Measurements from ENCODE around the gene ZNF639.
"Not testable (repeated sequence)": the region's sequence is repeated elsewhere in the genome, so short reads cannot be mapped to it uniquely, and the experiment has no call there.

Gene ZNF639

DNA sequence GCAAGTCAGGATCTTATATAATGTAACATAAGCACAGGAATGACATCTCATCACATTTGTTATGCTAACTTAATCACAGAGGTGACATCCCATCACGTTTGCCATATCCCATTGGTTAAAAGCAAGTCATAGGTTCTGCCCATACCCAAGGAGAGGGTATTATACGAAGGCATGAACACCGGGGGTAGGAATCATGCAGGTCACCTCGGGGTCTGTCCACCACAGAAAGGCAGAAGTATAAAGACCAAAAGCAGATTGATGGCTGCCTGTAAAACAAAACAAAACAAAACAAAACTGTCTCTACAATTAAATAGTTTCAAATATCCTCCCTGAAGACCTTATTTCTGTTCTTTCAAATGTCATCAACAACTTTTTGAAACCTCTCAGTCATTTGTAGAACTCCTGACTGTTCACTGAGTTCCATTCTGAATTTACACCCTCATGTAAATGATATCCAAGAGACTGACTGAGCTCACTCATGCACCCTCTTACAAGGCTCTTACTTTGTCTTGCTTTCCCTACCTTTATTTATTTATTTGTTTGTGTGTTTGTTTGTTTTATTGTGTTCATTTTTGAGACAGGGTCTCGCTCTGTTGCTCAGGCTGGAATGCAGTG is 22.7 kb upstream of the ZNF639 start:
- TF ChIP-seq, protein P1, sequence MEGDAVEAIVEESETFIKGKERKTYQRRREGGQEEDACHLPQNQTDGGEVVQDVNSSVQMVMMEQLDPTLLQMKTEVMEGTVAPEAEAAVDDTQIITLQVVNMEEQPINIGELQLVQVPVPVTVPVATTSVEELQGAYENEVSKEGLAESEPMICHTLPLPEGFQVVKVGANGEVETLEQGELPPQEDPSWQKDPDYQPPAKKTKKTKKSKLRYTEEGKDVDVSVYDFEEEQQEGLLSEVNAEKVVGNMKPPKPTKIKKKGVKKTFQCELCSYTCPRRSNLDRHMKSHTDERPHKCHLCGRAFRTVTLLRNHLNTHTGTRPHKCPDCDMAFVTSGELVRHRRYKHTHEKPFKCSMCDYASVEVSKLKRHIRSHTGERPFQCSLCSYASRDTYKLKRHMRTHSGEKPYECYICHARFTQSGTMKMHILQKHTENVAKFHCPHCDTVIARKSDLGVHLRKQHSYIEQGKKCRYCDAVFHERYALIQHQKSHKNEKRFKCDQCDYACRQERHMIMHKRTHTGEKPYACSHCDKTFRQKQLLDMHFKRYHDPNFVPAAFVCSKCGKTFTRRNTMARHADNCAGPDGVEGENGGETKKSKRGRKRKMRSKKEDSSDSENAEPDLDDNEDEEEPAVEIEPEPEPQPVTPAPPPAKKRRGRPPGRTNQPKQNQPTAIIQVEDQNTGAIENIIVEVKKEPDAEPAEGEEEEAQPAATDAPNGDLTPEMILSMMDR (IDR thresholded peaks at IDR 0.05; ENCODE audit: borderline replicate concordance, insufficient read depth, low read depth, low read length): no peak
- H3K4me3 ChIP-seq (ENCODE audit: low read depth, low read length): no peak overlapping the region

DNA sequence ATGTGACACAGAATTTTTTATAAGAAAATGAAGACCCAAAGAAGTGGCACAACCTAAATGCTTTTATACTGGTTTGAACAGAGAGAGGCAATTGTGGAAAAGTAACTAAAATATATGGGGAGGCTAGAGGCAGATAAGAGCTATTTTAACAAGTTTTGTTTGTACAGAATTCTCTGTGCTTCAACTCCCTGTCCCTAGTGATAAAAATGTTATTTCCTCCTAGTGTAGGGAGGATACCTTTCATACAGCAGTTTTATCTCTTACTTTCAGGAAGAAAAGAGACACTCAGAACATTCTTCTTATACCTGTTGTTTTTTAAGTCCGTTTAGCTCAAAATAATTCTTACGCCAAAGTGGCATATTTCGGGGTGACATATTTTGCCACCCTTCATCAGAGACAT is 21.2 kb upstream of the ZNF639 start:
- TF ChIP-seq, protein P1 (IDR thresholded peaks at IDR 0.05; ENCODE audit: borderline replicate concordance, insufficient read depth, low read depth, low read length): no peak
- H3K4me3 ChIP-seq (ENCODE audit: low read depth, low read length): no peak overlapping the region

DNA sequence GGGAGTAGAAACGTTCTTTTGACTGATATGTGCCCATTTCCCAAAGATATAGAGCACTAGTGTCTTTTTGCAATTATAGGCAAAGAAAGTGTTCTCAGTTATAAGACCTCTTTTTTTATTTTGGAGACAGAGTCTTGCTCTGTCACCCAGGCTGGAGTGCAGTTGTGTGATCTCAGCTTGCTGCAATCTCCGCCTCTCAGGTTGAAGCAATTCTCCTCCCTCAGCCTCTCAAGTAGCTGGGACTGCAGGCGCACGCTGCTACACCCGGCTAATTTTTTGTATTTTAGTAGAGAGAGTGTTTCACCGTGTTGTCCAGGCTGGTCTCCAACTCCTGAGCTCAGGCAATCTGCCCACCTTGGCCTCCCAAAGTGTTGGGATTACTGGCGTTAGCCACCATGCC is 20.7 kb upstream of the ZNF639 start:
- H3K4me3 ChIP-seq (ENCODE audit: low read depth, low read length): no peak overlapping the region
- TF ChIP-seq, protein P1 (IDR thresholded peaks at IDR 0.05; ENCODE audit: borderline replicate concordance, insufficient read depth, low read depth, low read length): no peak

DNA sequence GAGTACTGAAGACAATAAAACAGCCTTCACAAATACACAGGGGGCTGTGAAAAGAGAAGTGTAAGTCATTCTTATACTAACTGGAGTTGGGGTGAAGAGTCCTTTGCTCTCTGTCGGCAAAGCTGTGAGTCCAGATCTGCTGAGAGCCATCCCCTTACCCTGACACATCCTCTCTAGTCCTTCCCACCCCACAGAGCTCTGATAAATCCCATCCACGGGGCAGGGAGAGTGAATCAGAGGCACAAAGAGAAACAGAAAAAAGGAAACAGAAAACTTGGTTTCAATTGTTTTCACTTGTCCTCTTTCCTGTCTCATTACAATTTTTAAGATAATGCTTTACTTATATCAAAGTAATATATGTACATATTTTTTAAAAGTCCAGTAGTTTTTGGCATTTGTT is 18.2 kb upstream of the ZNF639 start:
- no peak overlapping the region for H3K4me3 ChIP-seq (ENCODE audit: low read depth, low read length)
- TF ChIP-seq, protein P1 (IDR thresholded peaks at IDR 0.05; ENCODE audit: borderline replicate concordance, insufficient read depth, low read depth, low read length): no peak

DNA sequence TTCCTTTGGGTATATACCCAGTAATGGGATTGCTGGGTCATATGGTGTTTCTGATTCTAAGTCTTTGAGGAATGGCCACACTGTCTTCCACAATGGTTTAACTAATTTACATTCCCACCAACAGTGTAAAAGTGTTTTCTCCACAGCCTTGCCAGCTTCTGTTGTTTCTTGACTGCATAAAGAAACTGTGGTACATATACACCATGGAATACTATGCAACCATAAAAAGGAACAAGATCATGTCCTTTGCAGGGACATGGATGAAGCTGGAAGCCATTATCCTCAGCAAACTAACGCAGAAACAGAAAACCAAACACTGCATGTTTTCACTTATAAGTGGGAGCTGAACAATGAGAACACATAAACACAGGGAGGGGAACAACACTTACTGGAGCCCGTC is 15.5 kb upstream of the ZNF639 start:
- H3K4me3 ChIP-seq (ENCODE audit: low read depth, low read length): not testable (repeated sequence)

DNA sequence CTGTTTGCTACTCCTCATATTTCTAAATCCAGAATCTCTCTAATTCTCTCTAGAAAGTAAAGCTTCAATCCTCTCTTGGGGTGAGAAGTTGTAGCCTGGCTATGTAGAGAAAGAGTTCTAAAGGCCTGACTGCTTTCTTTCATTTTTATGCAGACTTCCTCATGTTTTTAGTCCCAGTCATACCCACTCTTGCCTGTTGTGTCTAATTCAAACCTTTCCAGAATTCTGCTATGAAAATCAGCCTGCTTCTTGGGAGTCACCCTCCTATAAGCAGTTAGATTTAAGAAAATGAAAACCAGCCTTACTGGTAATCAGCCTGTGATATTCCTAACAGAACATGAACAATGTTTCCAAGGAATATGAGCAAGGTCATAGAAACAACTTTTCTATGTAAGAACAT is 14.8 kb upstream of the ZNF639 start:
- TF ChIP-seq, protein P1 (IDR thresholded peaks at IDR 0.05; ENCODE audit: borderline replicate concordance, insufficient read depth, low read depth, low read length): no peak

DNA sequence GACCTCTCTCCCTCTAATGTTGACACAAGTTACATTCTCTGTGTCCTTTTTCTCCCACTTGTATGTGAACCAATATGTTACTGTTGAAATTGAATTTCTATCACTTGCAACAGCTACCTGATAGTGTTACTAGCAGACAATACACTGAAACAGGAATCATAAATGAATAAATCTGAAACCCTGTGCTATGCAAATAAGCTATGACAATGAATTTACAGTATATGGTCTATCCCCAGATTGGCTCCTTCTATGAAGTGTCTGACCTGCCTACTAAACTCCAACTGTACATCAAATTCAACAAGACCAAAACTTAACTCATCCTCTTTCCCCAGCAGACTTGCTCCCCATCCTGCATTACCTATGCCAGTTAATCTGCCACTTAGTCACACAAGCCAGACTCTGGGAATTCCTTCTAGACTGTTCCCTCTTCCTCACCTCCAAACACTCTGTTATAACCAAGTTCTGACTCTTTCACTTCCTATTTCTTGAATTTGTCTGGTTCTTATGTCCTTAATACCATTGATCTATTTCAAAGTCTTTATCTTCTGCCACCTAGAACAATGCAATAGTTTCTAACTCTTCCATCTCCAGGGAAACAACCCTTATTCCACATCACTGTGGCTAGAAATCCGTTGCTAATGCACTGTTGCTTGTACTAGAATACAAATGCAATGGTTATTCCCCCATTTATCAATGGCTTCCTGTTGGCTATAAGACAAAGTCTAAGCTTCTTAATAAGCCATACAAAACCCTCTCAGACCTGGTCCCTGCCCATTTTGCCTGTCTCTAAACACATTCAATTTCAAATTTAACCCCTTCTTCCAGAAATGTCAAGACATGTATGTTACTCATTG is 13.4 kb upstream of the ZNF639 start:
- H3K4me3 ChIP-seq (ENCODE audit: low read depth, low read length): no peak overlapping the region
- TF ChIP-seq, protein P1 (IDR thresholded peaks at IDR 0.05; ENCODE audit: borderline replicate concordance, insufficient read depth, low read depth, low read length): no peak

More for the DNA sequence above, 14.8 kb upstream of the ZNF639 start:
- H3K4me3 ChIP-seq (ENCODE audit: low read depth, low read length): no peak overlapping the region
